SH-SY5Y (cell line): ENCODE results near the gene COL15A1.

Experiments
- GATA2 ChIP-seq: IDR thresholded peaks from 2 replicates; pipeline ENCODE4 v1.6.1; 2011; ENCODE audit warnings: mild to moderate bottlenecking, low read depth, low read length
- GATA3 ChIP-seq: IDR thresholded peaks from 2 replicates; pipeline ENCODE4 v1.6.1; 2011; ENCODE audit warnings: low read depth, mild to moderate bottlenecking, low read length, moderate library complexity

DNA sequence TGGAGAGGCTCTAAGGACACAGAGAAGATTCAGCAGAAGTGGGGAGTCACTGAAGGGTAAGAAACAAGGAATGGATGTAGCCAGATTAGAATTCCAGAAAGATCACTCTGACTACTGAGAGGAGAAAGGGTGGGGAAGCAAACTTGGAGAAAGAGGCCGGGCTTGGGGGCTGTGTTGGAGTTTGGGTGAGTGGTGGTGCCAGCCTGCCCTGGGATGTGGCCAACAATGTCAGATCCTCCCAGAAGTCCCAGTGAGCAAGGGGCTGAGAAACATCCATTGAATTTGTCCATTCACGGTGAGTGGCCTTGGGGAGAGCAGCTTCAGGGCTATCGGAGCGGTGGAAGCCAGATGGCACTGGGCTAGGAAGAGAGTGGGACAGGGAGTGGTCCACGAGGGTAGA lies 60.4 kb downstream of the COL15A1 start:
- TF ChIP-seq GATA2 (no peak), GATA3 (no peak)
